ENCODE data around the gene LHPP.

LHPP gene

GRCh38 chr10:124448696-124449169, 12.9 kb upstream of the LHPP start:
- DNase-seq = no peak

GRCh38 chr10:124449170-124450011, 12.2 kb upstream of the LHPP start:
- DNase-seq = no peak

DNA sequence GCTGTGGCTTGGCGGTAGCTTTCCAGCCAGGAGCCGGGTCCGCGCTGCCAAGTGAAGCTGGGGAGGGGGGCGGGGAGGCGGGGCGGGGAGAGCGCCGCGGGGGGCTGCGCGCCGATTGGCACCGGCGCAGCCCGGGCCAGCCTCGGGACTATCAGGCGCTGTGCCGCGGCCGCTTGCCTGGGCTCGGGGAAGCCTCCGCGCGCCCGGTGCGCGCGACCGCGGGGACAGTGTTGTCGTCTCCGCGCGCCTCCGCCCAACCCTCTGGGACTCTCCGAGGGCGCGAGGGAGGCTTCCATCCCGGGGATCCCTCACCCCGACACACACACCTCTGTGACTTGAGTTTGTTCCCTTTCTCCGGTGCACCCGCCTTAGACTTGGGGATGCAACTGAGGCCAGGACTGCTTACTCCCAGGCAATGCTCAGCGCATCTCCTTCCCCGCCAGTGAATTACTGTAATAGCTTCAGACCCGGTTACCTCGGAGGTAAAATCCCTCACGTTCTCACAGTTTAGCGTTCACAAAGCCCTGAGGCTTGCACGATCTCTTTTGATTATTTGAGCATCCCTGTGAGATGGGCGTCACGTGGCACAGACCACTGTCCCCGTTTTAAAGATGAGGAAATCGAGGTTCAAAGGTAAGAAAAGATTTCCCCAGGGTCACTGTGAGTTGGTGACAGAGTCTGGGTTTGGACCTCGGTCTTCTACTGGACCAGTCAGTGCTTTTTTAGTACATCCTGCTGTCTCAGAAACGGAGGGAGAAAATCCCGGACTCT, 11.4 kb upstream of the LHPP start, which contains the start of gene NKX1-2:
Gene NKX1-2 (minus strand): TSS at position 24 of the 771 bp plus-strand sequence. CDS start 92 bp downstream, outside the sequence.
- no peak for DNase-seq

DNA sequence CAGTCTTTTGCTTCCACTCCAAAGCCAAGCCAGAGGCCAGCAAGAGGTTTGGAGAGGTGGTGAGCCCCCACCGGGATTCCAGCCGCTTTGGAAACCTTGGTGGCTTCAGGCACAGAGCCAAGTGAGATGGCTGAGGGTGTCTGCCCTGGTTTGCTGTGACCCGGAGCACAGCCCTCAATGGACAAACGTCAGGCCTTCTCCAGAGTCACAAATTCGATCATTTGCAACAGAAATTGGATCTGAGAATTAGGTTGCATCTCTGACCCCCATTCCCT, 10.9 kb upstream of the LHPP start:
- no peak for DNase-seq

- DNase-seq = no peak
These were observed 10.3 kb upstream of the LHPP start for GRCh38 chr10:124451276-124451675.

DNA sequence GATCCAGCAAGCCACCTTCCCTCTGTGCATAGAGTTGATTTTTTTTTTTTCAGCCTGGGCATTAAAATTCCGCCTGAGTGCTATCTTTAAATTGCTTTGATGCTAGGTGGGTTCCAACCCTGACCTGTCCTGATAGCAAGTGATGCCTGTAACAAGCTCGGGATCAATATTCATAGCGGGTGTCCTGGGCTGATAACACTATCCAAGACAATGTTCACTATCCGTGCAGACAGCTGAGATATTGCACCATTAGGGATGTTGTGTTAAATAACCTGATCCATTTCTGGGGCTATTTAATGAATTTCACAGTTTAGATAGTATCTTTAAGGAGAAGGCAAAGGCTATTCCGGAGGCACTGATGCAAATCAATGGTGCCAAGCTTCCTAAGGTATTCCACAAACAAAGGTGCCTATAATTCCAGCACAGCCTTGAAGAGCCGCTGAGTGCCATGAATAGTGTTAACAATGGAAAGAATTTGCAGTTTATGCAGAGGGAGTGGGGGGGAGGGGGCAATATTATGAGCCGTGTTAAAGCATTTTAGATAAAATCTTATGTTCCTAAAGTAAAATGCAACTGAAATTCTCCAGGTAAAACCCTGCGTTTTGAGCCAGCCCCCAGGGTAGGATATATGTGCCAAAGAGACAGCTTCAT, 7.5 kb upstream of the LHPP start:
- no peak for DNase-seq

- DNase-seq = no peak
These were observed 6.2 kb upstream of the LHPP start for GRCh38 chr10:124455441-124455840.

DNA sequence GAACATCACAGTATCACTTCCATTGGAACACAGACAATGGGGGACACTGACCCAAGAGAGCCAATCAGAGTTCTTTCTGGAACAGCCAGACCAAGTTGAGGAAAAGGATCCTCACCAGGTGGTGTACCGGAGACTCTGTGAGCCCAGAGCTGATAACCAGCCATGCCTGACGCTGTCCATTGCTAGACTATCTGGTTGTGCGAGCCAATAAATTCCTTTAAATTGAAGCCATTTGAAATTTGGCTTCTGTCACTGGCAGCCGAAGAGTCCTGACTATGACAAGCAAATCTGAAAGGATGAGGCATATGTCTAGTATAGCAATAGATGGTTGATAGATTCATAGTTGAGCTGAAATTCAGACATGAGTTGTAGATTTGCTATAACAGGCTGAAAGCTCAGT, 3.1 kb upstream of the LHPP start:
- no peak for DNase-seq

- DNase-seq = no peak
These were observed 2.7 kb upstream of the LHPP start for GRCh38 chr10:124458889-124459288.

DNA sequence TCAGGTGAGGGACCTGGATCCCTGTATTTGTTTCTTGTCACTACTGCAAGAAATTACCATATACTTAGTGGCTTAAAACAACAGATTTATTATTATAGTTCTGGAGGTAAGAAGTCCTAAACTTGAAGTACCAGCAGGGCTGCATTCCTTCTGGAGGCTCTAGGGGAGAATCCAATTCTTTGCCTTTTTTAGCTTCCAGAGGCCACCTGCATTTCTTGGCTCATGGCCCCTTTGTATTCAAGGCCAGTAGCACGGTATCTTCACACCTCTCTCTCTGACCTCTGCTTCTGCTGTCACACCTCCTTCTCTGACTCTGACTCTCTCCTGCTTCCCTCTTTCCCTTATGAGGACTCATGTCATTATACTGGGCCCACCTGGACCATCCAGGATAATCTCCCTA, 2.2 kb upstream of the LHPP start:
- DNase-seq = no peak

DNA sequence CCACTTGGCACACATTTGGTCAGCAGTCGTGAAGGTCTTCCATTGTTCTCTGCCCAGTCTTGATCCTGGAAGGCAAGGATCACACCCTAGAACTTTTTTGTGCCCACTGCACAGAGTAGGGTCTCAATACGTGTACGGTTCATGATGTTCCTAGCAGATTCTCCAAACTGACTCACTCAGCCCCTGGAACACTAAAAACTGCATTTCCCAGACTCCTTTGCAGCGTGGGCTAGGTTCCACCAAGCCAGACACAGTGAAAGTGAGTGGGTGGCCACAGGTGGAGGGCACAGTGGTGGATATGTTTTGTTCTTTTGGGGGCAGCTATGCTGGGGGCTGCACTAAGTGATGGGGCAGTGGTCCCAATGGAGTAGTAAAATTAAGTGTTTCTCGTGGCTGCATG, 1.5 kb upstream of the LHPP start:
- no peak for DNase-seq

DNA sequence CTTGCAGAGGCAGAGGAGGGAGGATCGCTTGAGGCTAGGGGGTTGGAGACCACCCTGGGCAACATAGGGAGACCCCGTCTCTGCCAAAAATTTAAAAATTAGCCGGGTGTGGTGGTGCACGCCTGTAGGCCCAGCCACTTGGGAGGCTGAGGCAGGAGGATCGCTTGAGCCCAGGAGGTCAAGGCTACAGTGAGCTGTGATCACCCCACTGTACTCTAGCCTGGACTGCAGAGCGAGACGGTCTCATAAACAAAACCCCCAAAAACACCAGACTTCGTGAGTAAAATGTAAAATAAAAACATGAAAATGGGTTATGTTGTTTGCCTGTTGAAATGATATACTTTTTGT, 699 bp downstream of the LHPP start:
- no peak for DNase-seq

DNA sequence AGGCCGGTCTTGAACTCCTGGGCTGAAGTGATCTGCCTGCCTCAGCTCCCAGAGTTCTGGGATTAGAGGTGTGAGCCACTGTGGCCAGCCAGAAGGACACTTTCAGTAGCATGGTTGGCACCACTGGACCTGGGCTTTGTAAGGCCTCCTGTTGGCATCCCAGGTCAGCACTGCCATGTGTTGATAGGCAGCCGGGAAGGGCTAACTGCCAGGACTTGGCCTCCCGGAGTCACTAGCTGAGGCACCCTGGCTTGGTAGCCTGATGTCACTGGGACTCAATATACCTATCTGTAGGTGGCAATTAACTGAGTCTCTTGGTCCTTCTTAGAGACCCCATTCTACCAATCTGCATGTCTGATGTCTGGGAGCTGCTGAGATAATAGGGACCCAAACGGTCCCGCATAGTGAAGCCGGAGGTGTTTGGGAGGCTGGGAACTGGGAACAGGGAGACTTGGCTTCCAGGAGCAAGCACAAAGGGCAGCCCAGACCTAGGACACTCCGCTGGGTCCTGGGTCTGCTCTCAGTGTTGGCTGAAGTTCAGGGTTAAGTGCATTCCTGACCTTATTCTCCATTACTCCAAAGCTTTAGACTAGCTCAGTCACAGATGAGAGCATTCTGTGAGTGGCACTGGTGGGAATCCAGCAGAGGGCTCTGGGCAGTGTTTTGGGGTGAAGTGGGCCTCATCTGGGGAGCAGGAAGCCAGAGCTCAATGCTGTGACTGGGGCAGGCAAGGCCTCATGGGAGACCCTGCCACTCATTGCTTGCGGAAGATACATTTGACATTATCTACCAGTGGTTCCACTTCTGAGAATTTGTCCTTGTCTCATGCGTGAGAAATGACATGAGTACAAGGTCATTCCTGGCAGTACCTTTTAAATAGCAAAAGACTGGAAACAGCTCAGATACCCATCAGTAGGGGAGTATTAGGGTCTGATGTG, 2.7 kb downstream of the LHPP start:
- DNase-seq = no peak

- no peak for DNase-seq
These were observed 3.6 kb downstream of the LHPP start for GRCh38 chr10:124465003-124465776.

DNA sequence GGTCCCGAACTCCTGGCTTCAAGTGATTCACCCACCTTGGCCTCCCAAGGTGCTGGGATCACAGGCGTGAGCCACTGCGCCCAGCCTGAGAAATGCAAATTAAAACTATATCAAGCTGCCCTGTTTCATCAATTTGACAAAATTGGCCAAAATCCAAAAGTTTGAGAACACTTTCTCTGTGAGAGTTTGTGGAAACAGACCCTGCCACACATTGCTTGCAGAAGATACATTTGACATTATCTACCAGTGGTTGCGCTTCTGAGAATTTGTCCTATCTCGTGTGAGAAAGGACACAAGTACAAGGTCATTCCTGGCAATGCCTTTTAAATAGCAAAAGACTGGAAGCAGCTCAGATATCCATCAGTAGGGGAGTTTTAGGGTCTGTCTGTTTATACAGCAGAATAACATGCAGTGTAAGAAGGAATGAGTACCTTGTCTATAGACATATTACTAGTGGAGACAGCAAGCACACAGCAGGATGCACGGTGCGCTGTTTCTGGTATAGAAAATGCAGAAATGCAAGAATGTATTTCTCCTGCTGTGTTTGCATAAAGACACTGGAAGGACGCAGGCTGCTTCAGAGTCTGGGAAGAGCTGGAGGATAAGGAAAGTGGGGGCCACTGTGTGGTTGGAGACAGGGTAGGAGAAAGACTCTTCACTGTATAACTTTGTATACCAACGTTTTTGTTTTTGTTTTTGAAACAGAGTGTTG, 4.3 kb downstream of the LHPP start:
- DNase-seq = no peak

- no peak for DNase-seq
These were observed 5.5 kb downstream of the LHPP start for GRCh38 chr10:124467165-124467564.

GRCh38 chr10:124468624-124469023, 7.0 kb downstream of the LHPP start:
- DNase-seq = no peak

GRCh38 chr10:124469956-124470484, 8.4 kb downstream of the LHPP start:
- DNase-seq = no peak

DNA sequence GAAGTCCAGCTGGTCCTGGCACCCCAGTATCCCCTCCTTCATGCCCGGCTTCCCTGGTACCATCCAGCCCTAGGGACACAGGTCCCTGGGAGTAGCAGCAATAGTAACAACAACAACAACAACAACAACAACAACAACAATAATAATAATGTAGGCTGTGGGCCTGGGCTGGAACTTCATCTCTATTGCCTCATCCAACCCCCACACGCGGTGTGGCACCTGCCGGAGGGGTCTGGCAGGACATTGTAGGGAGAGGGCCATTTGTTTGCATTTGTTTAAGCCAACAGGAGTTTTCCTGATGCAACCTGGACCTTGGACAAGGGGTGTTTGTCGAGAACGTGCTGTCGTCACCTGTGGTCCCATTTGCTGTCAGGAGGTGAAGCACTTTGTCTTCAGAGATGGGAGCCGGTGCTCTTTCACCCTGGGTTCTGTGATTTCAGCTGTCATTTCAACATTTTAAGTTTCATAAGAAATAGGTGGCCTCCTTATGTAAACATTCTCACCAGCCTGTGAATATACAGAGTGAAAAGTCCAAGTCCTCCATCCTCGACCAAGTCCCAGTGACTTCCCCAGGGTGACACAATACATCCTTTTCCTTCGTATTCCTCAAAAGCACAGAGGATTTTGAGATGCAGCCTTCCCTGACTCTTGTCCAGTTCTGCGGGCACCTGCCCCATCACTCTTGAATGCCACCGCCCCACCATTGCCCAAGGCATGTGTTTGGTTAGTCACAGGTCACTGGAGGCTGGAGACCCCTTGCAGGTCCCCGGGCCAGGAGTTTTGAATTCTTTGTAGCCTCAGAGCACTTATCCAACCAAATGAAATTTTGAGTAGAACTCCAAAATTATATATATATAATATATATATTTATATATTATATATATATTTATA, 9.2 kb downstream of the LHPP start:
- no peak for DNase-seq

GRCh38 chr10:124472071-124472470, 10.4 kb downstream of the LHPP start:
- no peak for DNase-seq

Data from stimulated activated CD4-positive, alpha-beta T cell treated with anti-CD3 and anti-CD28 coated beads, Interleukin-4, amount 100 ng/mL, for 4 hours (primary cell).